HL-60 (cell line): Measurements from ENCODE around the gene EXOSC10.

ENCODE experiments used
- DNase-seq, 2 experiments: peaks; one replicate each; pipeline ENCODE4 v3.0.0-alpha.2; 2010 to 2020; ENCODE audit warnings: low read depth in 1 of 2, low spot score in 1 of 2
- H3K27ac ChIP-seq: fragments of 250-450 bp; sonication (Bioruptor Pico); replicated peaks from 2 replicates; pipeline ENCODE4 v1.5.1; 2020; ENCODE audit warnings: mild to moderate bottlenecking, moderate library complexity
- H3K27me3 ChIP-seq: fragments of 250-450 bp; sonication (Bioruptor Pico); 2 replicates; pipeline ENCODE4 v1.5.1; 2021; ENCODE audit warnings: mild to moderate bottlenecking, moderate library complexity; ENCODE audit not compliant: insufficient read depth, poor library complexity, severe bottlenecking
- H3K4me3 ChIP-seq: replicated peaks from 2 replicates; pipeline ENCODE4 v1.5.1; 2011; ENCODE audit warnings: mild to moderate bottlenecking, control low read depth, low read length; ENCODE audit not compliant: insufficient read depth
- CTCF ChIP-seq: IDR thresholded peaks from one replicate; pipeline ENCODE4 v1.5.1; 2011; ENCODE audit warnings: low read length, control low read depth, inconsistent platforms; ENCODE audit not compliant: insufficient read depth
- GABPA ChIP-seq: IDR thresholded peaks from 2 replicates; pipeline ENCODE4 v1.6.1; 2012; ENCODE audit warnings: low read depth
- POLR2AphosphoS5 ChIP-seq: IDR thresholded peaks from 2 replicates; pipeline ENCODE4 v1.6.1; 2012; ENCODE audit warnings: low read depth
- SPI1 ChIP-seq: IDR thresholded peaks from 2 replicates; pipeline ENCODE4 v1.6.1; 2012; ENCODE audit warnings: low read depth, mild to moderate bottlenecking, borderline replicate concordance
- TF ChIP-seq, protein P1 (sequence below): IDR thresholded peaks from 2 replicates; pipeline ENCODE4 v1.6.1; 2012; ENCODE audit warnings: low read depth; ENCODE audit not compliant: insufficient replicate concordance

The EXOSC10 gene

GRCh38 chr1:11144570-11145256 is 45.0 kb upstream of the EXOSC10 start:
- no peak for DNase-seq
- no peak overlapping the region for H3K4me3 ChIP-seq
- no peaks in the 10 kb centered on the region for H3K27me3 ChIP-seq
- no peak overlapping the region for H3K27ac ChIP-seq
- no peak for TF ChIP-seq GABPA
- TF ChIP-seq POLR2AphosphoS5 = no peak
- TF ChIP-seq, protein P1, sequence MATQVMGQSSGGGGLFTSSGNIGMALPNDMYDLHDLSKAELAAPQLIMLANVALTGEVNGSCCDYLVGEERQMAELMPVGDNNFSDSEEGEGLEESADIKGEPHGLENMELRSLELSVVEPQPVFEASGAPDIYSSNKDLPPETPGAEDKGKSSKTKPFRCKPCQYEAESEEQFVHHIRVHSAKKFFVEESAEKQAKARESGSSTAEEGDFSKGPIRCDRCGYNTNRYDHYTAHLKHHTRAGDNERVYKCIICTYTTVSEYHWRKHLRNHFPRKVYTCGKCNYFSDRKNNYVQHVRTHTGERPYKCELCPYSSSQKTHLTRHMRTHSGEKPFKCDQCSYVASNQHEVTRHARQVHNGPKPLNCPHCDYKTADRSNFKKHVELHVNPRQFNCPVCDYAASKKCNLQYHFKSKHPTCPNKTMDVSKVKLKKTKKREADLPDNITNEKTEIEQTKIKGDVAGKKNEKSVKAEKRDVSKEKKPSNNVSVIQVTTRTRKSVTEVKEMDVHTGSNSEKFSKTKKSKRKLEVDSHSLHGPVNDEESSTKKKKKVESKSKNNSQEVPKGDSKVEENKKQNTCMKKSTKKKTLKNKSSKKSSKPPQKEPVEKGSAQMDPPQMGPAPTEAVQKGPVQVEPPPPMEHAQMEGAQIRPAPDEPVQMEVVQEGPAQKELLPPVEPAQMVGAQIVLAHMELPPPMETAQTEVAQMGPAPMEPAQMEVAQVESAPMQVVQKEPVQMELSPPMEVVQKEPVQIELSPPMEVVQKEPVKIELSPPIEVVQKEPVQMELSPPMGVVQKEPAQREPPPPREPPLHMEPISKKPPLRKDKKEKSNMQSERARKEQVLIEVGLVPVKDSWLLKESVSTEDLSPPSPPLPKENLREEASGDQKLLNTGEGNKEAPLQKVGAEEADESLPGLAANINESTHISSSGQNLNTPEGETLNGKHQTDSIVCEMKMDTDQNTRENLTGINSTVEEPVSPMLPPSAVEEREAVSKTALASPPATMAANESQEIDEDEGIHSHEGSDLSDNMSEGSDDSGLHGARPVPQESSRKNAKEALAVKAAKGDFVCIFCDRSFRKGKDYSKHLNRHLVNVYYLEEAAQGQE = no peak
- no peak for TF ChIP-seq CTCF
- no peak for TF ChIP-seq SPI1

GRCh38 chr1:11143907-11144306 is 44.2 kb upstream of the EXOSC10 start:
- TF ChIP-seq GABPA (no peak), SPI1 (no peak), CTCF (no peak), POLR2AphosphoS5 (no peak)
- TF ChIP-seq, protein P1 = no peak
- H3K4me3 ChIP-seq = no peak overlapping the region
- no peak for DNase-seq
- H3K27ac ChIP-seq = no peak overlapping the region
- H3K27me3 ChIP-seq = no peaks in the 10 kb centered on the region

- TF ChIP-seq CTCF (no peak), POLR2AphosphoS5 (no peak), GABPA (no peak), SPI1 (no peak)
- TF ChIP-seq, protein P1 = no peak
- Histone ChIP-seq H3K27ac (no peak overlapping the region), H3K4me3 (no peak overlapping the region), H3K27me3 (no peaks in the 10 kb centered on the region)
- DNase-seq = no peak
These were observed 43.7 kb upstream of the EXOSC10 start for GRCh38 chr1:11143401-11143800.
